Suppressor macrophage treated with lipopolysaccharide for 4 hours (primary cell): Measurements from ENCODE around the gene RPL31.
"Not testable (repeated sequence)": the region's sequence is repeated elsewhere in the genome, so short reads cannot be mapped to it uniquely, and the experiment has no call there.

ENCODE experiments used
- DNase-seq: peaks from one replicate; pipeline ENCODE4 v3.0.0-alpha.2; 2020

Gene RPL31

GRCh38 chr2:101030866-101031554, 28.9 kb downstream of the RPL31 start:
- peak; percentile 9 for DNase-seq

- DNase-seq: no peak
These were observed 30.1 kb downstream of the RPL31 start for GRCh38 chr2:101032084-101032776.

- peak; percentile 56 for DNase-seq
These were observed 34.5 kb downstream of the RPL31 start for GRCh38 chr2:101036562-101036961.

- DNase-seq: no peak
These were observed 35.2 kb downstream of the RPL31 start for GRCh38 chr2:101037161-101037755.

- DNase-seq: peak; percentile 48
These were observed 36.6 kb downstream of the RPL31 start for GRCh38 chr2:101038455-101039255.

GRCh38 chr2:101040072-101040471, 38.0 kb downstream of the RPL31 start:
- no peak for DNase-seq

GRCh38 chr2:101040761-101041160, 38.7 kb downstream of the RPL31 start:
- DNase-seq: peak; percentile 58

- DNase-seq: peak; percentile 84
These were observed 39.3 kb downstream of the RPL31 start for GRCh38 chr2:101041413-101041812.

- DNase-seq: no peak
These were observed 43.2 kb downstream of the RPL31 start for GRCh38 chr2:101045330-101045729.

- no peak for DNase-seq
These were observed 45.1 kb downstream of the RPL31 start for GRCh38 chr2:101047075-101047766.

- no peak for DNase-seq
These were observed 45.7 kb downstream of the RPL31 start for GRCh38 chr2:101047774-101048173.

GRCh38 chr2:101048756-101049155, 46.7 kb downstream of the RPL31 start:
- no peak for DNase-seq

GRCh38 chr2:101050886-101051285, 48.8 kb downstream of the RPL31 start:
- DNase-seq: not testable (repeated sequence)

- no peak for DNase-seq
These were observed 50.1 kb downstream of the RPL31 start for GRCh38 chr2:101052147-101052546.

- no peak for DNase-seq
These were observed 51.0 kb downstream of the RPL31 start for GRCh38 chr2:101053117-101053516.
